GM18498 (cell line): Measurements from ENCODE around the gene SUSD6.

Experiments used
- ATAC-seq: cut with Tn5 transposase; IDR thresholded peaks from one replicate; pipeline ENCODE4 v1.9.1; 2021; ENCODE audit warnings: mild to moderate bottlenecking, moderate library complexity; ENCODE audit not compliant: unreplicated experiment

Gene SUSD6

GRCh38 chr14:69752773-69753172 lies 141.4 kb downstream of the SUSD6 start:
- no peak for ATAC-seq

- ATAC-seq, result no peak
Measured at GRCh38 chr14:69753860-69754259, 142.5 kb downstream of the SUSD6 start.

- no peak for ATAC-seq
Measured at GRCh38 chr14:69754487-69754886, 143.1 kb downstream of the SUSD6 start.

- ATAC-seq, result no peak
Measured at GRCh38 chr14:69755296-69755695, 143.9 kb downstream of the SUSD6 start.

- no peak for ATAC-seq
Measured at GRCh38 chr14:69755784-69756183, 144.4 kb downstream of the SUSD6 start.

GRCh38 chr14:69756298-69756697 lies 144.9 kb downstream of the SUSD6 start:
- no peak for ATAC-seq

GRCh38 chr14:69760810-69761209 lies 149.4 kb downstream of the SUSD6 start:
- no peak for ATAC-seq

GRCh38 chr14:69763761-69764510 lies 152.5 kb downstream of the SUSD6 start:
- no peak for ATAC-seq
